Heart right ventricle (tissue), 16 donors: ENCODE results near the gene FAM50B. TPM values are rescaled to one million over a fixed set of nuclear protein-coding genes. Genes with fewer than 3 reads are reported as not detected.

Experiments used
- ATAC-seq, 8 donors: fragments of 200-7000 bp; cut with Tn5 transposase; one replicate each; pipeline ENCODE4 v1.9.1; 2020; ENCODE audit warnings: mild to moderate bottlenecking in 8 of 8, moderate library complexity in 8 of 8, moderate number of reproducible peaks in 1 of 8
- DNase-seq, 2 donors: peaks; one replicate each; pipeline ENCODE4 v3.0.0-alpha.2; 2020
- H3K27ac ChIP-seq, 10 donors: fragments of 200-600 bp; sonication (generic) in 2 of 10; one replicate each; pipeline versions ENCODE4 v1.5.0 to v1.8.0; 2020 to 2022; ENCODE audit warnings: mild to moderate bottlenecking in 3 of 10
- H3K27me3 ChIP-seq, 7 donors: fragments of 200-600 bp; one replicate each; pipeline ENCODE4 v1.8.0; 2021 to 2022; ENCODE audit warnings: mild to moderate bottlenecking in 2 of 7
- H3K36me3 ChIP-seq, 9 donors: fragments of 200-600 bp; sonication (generic) in 1 of 9; one replicate each; pipeline versions ENCODE4 v1.5.0 to v1.8.0; 2020 to 2022; ENCODE audit warnings: mild to moderate bottlenecking in 2 of 9
- H3K4me1 ChIP-seq, 9 donors: fragments of 200-600 bp; sonication (generic) in 1 of 9; one replicate each; pipeline versions ENCODE4 v1.5.0 to v1.8.0; 2020 to 2022; ENCODE audit warnings: mild to moderate bottlenecking in 4 of 9
- H3K4me3 ChIP-seq, 10 donors: fragments of 200-600 bp; sonication (generic) in 2 of 10; one replicate each; pipeline versions ENCODE4 v1.5.0 to v1.8.0; 2020 to 2022; ENCODE audit warnings: mild to moderate bottlenecking in 7 of 10, moderate library complexity in 2 of 10
- H3K9me3 ChIP-seq, 11 donors: fragments of 200-600 bp in 10 of 11; sonication (generic) in 2 of 11; one replicate each; pipeline versions ENCODE4 v1.5.0 to v1.8.0; 2013 to 2022; ENCODE audit warnings: mild to moderate bottlenecking in 2 of 11, control low read depth in 1 of 11, moderate library complexity in 1 of 11
- WGBS, 2 donors: extraction: QIAGEN DNeasy Blood & Tissue Kit; methylation state at CpG; one replicate each; pipeline ENCODE4 v1.1.7; 2013; ENCODE audit warnings: inconsistent platforms in 1 of 2; 5-methylcytosine and 5-hydroxymethylcytosine counted together
- intact Hi-C, 10 donors: fragments of 100-400 bp; cut with DNase I; formaldehyde crosslinking; loops; one replicate each; pipeline versions ENCODE4 v1.11.1 to v1.14.2; 2022
- polyA plus RNA-seq, 2 donors: library from polyadenylated mRNA; stranded (reverse); fragments of 200-250 nt; gene quantifications; one replicate each; pipeline ENCODE4 v1.2.3, GENCODE V29; 2013
- total RNA-seq, 10 donors: library from RNA; stranded (reverse); fragmentation: NEBNext Ultra II Directional in 3 of 10; extraction: Animal tissue kit (Norgen Biotek cat#: 25700) in 3 of 10; gene quantifications; one replicate each; pipeline versions ENCODE4 v1.2.1 to v1.2.4, GENCODE V29; 2021 to 2023
- TF ChIP-seq, protein P1 (sequence below), 9 donors: fragments of 200-600 bp; sonication (generic) in 2 of 9; IDR thresholded peaks; one replicate each; pipeline versions ENCODE4 v1.5.0 to v1.8.0; 2021 to 2022; ENCODE audit warnings: antibody characterized with exemption in 9 of 9, mild to moderate bottlenecking in 5 of 9, moderate library complexity in 1 of 9
- donor health status: Arrhythmogenic right ventricular cardiomyopathy.
- donor health status: ischemic (EF 13 %, LVEDD 7.1; RV severe dilation, severe dysfunction).
- donor health status: healthy with polysubstance abuse.
- donor health status: DM: no; HTN: yes; CAD: no.
- donor health status: DM: no; HTN: no; CAD: no.
- donor health status: ischemic (EF 25% LVEDD 6.9; RV normal size, moderate dysfunction).
- donor health status: ischemic (EF 25% LVEDD 5.7; RV mildly dilated, moderate dysfunction).
- donor health status: healthy.
- donor health status: DM: yes; HTN: yes; CAD: no.
- donor health status: Ischemic cardiomyopathy.
- donor health status: ischemic (EF 35%, LVEDD 5.7; RV mildly dilated, moderate dysfunction).
- donor health status: nonischemic (EF 11% LVEDD 7.7; RV severe dilation, severe dysfunction).
- donor health status: DM: yes; HTN: yes; CAD: no.
- donor health status: PGD.
- donor health status: ischemic (EF 29% LVEDD 5.4; RV normal size, mild dysfunction).
- donor health status: nonischemic (EF 23%, LVEDD 6.1; RV moderate dilation, normal function).

Gene FAM50B
- total and polyA plus RNA-seq, 12 donors: 5.9 to 31.3 (median 22.4) TPM

GRCh38 chr6:3874069-3874468 lies 24.9 kb downstream of the FAM50B start:
- Histone ChIP-seq H3K27me3 (no peaks in the 10 kb centered on the region), H3K9me3 (no peaks in the 10 kb centered on the region), H3K36me3 (no peaks in the 10 kb centered on the region), H3K4me1 (peaks cover 0 to 10% (median 0%) of the 10 kb centered on the region in 9 donors), H3K4me3 (no peak overlapping the region), H3K27ac (no peak overlapping the region)
- TF ChIP-seq, protein P1, sequence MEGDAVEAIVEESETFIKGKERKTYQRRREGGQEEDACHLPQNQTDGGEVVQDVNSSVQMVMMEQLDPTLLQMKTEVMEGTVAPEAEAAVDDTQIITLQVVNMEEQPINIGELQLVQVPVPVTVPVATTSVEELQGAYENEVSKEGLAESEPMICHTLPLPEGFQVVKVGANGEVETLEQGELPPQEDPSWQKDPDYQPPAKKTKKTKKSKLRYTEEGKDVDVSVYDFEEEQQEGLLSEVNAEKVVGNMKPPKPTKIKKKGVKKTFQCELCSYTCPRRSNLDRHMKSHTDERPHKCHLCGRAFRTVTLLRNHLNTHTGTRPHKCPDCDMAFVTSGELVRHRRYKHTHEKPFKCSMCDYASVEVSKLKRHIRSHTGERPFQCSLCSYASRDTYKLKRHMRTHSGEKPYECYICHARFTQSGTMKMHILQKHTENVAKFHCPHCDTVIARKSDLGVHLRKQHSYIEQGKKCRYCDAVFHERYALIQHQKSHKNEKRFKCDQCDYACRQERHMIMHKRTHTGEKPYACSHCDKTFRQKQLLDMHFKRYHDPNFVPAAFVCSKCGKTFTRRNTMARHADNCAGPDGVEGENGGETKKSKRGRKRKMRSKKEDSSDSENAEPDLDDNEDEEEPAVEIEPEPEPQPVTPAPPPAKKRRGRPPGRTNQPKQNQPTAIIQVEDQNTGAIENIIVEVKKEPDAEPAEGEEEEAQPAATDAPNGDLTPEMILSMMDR (IDR thresholded peaks at IDR 0.05): no peak
- no peak for ATAC-seq
- 89 to 93% methylated on average over 4 of the region's 4 CpGs for WGBS, 2 donors
- intact Hi-C loops: no loop called here
- no peak for DNase-seq

- WGBS, 2 donors: 87 to 91% methylated on average over 5 of the region's 5 CpGs
- H3K36me3 ChIP-seq: no peaks in the 10 kb centered on the region
- ATAC-seq (no peak), DNase-seq (no peak)
- H3K27me3 ChIP-seq: no peaks in the 10 kb centered on the region
- no peaks in the 10 kb centered on the region for H3K9me3 ChIP-seq
- H3K4me3 ChIP-seq: no peak overlapping the region
- TF ChIP-seq, protein P1 (IDR thresholded peaks at IDR 0.05): no peak
- H3K27ac ChIP-seq: peak overlapping the region in 6 of 10 donors; percentile 22 to 62 (median 37)
- intact Hi-C loops: no loop called here
- peaks cover 0 to 10% (median 0%) of the 10 kb centered on the region in 9 donors for H3K4me1 ChIP-seq
Measured at GRCh38 chr6:3875486-3875885, 26.3 kb downstream of the FAM50B start.

GRCh38 chr6:3876101-3876500 lies 26.9 kb downstream of the FAM50B start:
- no peaks in the 10 kb centered on the region for H3K9me3 ChIP-seq
- H3K4me1 ChIP-seq: peaks cover 0 to 10% (median 0%) of the 10 kb centered on the region in 9 donors
- no peaks in the 10 kb centered on the region for H3K27me3 ChIP-seq
- intact Hi-C loops: no loop called here
- H3K27ac ChIP-seq: peak overlapping the region in 9 of 10 donors; percentile 1 to 68 (median 24)
- peak overlapping the region in 2 of 10 donors; percentile 1 to 2 for H3K4me3 ChIP-seq
- TF ChIP-seq, protein P1 (IDR thresholded peaks at IDR 0.05): no peak
- ATAC-seq: peak in 7 of 8 donors; percentile 52 to 92 (median 72)
- WGBS, 2 donors: 65 to 67% methylated on average over 10 of the region's 10 CpGs
- DNase-seq: peak in 1 of 2 donors; percentile 24
- H3K36me3 ChIP-seq: no peaks in the 10 kb centered on the region

DNA sequence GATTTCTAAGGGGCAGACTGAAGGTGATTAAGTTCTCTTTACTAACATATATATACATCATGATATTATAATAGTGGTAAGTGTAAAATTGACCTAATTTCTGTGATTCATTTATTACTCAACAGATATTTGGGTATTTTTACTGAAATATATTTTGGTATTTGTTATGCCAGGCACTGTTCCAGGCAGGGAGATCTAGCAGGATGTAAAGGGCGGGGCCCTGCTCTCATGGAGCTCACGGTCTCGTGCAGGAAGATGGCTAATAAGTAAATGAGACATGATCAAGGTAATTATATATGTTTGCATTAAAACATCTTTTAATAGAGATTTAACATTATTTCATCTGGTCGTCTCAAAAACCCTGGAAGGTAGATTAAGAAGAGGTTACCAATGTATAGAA lies 27.7 kb downstream of the FAM50B start:
- Histone ChIP-seq H3K36me3 (no peaks in the 10 kb centered on the region), H3K4me3 (no peak overlapping the region), H3K27me3 (no peaks in the 10 kb centered on the region), H3K9me3 (no peaks in the 10 kb centered on the region), H3K27ac (peak overlapping the region in 6 of 10 donors; percentile 4 to 68 (median 34)), H3K4me1 (peaks cover 0 to 10% (median 0%) of the 10 kb centered on the region in 9 donors)
- DNase-seq: no peak
- TF ChIP-seq, protein P1 (IDR thresholded peaks at IDR 0.05): no peak
- intact Hi-C loops: no loop called here
- WGBS, 2 donors: 61 to 70% methylated on average over 4 of the region's 4 CpGs
- ATAC-seq: no peak
